Measurements from ENCODE around the gene PLEKHB1.

The PLEKHB1 gene, protein sequence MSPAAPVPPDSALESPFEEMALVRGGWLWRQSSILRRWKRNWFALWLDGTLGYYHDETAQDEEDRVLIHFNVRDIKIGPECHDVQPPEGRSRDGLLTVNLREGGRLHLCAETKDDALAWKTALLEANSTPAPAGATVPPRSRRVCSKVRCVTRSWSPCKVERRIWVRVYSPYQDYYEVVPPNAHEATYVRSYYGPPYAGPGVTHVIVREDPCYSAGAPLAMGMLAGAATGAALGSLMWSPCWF

DNA sequence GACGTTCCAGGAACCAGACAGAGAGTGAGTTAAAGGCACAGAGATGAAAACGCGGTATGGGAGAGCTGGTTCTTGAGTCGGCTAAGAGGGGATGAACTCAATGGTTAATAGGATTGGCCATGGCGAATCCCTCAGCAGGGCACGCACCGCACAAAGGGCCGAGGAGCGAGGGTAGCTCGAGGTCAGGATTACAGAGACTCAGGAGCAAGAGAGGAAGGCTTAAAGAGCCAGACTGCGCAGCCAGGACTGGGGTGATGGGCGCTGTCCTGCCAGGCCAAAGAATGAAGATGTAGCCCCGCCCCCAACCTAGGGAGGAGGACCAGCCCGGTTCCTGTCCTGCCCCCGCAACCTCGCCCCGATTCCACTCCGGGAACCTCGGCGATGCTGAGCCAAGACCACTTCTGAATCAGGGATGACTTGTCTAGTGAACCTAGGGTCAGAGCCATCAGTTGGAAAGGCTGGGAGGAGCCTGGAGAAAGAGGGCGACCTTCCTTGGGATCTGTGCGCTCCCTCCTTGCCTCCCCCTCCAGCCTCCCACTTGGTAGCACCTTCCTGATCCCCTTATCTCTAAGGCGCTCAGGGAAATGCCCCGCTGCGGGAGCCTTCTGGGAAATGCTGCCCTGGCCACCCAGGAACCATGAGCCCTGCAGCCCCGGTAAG, at the start of gene PLEKHB1:
Gene PLEKHB1 (plus strand): TSS at position 610 of the 660 bp plus-strand sequence. CDS start 28 bp downstream, at position 638.
- no peak for DNase-seq (ENCODE audit: low spot score)

DNA sequence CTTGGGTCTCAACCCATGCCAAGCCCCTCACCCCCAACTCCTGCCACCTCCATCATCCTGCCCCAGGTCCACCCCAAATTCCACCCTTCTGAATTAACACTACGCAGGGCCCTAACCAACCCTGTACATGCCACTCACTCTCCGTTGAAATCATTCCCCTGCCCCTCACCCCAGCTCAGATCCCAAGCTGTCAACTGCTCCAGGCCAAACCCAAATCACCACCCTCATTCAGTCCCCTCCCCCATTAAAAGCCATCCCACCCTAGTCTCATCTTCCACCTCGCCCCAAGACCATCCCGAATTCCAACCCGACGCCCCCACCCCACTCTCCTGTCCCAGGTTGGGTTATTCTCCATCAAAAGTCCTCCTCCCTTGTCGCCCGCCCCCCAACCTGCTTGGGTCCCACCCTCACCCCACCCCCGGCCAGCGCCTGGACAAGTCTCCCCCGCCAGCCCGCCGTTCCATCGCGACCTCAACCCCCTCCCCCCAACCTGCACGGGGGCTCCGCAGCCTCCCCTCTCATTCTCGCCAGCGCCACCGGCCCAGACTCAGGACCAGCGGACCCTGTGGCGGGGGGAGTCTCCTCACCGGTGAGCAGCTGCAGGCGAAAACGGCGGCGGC, 48.9 kb upstream of the PLEKHB1 start:
- no peak for DNase-seq (ENCODE audit: low spot score)

DNA sequence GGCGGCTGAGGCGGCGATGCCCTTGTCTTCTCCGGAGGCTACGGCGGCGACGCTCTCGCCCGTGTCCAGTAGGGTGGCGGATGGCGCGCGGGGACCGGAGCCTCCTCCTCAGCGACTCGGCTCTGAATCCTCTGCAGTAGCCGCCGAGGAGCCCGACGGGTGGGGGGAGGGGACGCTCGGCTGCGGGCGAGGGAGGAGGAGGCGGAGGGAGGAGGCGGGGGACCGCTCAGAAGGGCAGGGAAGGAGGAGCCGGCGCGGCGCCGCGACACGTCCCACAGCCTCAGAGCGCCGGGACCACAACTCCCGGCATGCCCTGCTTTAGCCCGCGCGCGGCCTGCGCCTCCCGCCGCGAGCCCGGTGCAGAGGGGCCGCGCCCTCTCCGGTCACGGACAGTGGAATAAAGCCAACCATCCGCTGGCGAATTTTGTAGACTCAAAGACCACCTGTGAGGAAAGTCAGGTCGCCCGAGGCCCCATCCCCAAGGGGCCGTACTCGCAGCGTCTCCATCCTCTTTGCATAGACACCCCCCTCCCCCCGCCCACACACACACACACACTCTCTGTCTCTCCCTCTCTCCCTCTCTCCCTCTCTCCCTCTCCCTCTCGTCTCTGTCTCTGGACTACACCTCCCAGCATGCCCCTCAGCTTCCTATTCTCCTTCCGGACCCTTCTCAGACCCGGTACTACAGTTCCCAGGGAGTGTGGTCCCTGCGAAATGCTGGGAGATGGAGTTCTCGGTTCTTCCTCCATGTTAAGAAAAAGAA, 48.2 kb upstream of the PLEKHB1 start, which contains the start of gene FAM168A:
Gene FAM168A (minus strand): TSS at position 157 of the 763 bp plus-strand sequence. CDS start 129,638 bp downstream, outside the sequence.
- peak; percentile 89 for DNase-seq (ENCODE audit: low spot score)

DNA sequence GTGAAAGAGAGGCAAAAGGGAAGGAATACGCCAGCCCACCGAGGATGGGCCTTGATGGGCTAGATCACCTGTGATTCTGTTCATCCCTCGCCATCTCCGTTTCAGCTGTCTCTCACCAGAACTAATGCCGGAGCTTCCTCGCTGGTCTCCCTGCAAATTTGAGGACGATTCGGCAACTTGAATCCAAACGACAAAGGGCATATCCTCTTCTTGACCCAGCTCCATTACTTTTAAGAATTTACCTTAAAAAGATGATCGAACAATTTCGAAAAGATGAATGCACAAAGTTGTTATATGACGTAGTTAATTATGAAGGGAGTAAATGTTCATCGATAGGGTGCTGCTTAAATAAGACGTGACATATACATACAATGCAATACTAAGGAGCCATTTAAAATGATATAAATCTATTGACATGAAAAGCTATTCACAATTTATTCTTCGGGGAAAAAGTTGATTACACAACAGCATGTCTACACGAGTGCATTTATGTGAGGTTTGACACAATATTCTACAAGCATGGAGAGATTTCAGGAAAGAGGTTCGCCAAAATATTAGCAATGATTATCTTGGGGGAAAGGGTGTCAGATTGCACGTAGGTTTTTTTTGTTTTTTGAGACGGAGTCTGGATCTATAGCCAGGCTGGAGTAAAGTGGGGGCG, 47.5 kb upstream of the PLEKHB1 start:
- DNase-seq (ENCODE audit: low spot score) = no peak

DNA sequence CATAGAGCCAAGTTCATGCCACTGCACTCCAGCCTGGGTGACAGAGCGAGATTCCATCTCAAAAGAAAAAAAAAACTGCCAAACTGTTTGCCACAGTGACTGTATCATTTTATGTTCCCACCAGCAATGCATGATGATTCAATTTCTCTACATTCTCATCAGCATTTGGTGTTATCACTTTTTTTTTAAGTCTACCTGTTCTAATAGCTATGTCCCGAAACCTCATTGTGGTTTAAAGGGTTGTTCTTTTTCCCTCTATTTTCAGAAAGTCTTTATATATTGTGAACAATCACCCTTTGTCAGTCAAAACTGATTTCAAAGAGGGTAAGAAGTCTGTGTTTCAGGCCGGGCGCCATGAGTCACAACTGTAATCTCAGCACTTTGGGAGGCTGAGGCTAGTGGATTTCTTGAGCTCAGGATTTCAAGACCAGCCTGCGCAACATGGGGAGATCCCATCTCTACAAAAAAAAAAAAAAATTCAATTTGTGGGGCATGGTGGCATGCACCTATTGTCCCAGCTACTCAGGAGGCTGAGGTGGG, 33.7 kb upstream of the PLEKHB1 start:
- no peak for DNase-seq (ENCODE audit: low spot score)

DNA sequence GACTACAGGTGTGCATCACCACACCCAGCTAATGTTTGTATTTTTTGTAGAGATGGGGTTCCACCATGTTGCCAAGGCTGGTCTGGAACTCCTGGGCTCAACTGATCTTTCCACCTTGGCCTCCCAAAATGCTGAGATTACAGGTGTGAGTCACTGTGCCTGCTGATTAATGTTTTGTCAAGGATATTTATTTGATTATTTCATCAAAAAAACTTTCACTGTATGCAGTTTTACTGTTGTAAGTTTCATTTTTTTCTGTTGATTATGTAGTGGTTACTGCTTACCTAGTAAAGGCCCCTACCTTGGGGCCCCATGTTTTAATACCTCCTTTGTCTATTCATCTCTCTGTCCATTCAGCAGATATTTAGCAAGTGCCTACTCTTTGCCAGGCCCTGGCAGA, 31.8 kb upstream of the PLEKHB1 start:
- DNase-seq (ENCODE audit: low spot score) = no peak

DNA sequence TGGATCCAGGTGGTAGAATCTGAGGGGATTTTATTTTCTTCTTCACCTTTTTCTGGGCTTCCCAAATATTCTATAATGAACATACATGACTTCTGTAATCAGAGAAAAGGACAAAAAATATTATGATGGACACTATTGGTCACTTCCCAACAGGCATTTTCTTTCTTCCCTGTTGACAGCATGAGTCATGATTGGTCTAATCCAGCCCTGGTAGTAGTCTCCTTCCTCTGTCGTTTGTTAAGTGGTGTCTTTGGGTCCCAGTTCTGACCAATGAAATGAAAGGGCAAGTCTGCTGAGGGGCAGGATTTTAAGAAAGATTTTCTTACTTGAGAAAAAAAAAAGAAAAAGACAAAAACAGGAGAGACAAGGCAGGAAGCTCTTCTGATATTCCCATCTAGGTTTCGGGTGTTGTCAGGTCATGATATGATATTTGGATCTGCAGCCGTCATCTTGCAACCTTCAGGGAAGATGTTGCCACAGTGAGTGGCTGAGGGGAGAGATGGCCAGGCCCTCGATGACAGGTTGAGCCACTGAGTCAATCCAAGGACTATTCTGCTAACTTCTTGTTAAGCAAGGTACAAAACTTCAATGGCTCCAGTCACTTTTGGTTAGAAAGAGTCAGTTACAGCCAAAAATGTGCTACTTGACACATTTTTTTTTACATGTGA, 23.3 kb upstream of the PLEKHB1 start:
- DNase-seq (ENCODE audit: low spot score) = no peak

DNA sequence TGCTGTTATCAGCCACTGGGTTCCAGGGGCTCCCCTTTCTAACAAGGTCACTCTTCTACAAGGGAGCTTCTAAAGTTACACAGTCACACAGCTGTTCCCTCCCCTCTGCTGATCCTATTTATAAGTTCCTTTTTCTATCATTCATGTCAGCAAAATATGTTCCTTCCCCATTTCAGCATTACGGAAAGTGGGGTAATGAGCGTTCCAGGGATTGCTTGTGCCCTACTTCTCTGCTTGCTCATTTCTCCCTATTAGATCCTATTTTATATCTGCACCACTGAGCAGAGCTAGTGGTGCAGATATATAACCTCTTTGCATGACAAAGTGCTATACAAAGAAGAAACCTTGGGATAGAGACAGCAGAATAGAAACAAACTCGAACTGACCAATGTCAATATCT, 22.7 kb upstream of the PLEKHB1 start:
- DNase-seq (ENCODE audit: low spot score) = no peak

DNA sequence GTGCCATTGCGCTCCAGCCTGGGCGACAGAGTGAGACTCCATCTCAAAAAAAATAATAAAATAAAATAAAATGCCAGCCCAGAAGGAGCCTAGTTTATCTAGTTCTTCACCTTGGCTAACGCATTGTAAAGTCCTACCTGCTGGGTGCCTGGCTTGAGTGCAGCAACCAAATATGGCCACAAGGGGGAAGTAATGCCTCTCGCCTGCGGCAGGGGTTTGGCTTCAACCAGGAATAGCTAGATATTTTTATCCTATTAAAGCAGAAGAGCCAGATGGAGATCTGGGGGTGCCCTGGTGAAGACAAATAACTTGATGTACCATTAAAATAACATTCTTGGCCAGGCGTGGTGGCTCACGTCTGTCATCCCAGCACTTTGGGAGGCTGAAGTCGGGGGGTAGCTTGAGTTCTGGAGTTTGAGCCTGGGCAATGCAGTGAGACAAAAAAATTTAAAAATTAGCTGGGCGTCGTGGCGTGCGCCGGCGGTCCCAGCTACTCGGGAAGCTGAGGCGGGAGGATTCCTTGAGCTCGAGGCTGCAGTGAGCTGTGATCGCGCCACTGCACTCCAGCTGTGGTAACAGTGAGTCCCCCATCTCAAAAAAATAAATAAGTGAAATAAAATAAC, 20.6 kb upstream of the PLEKHB1 start:
- peak; percentile 73 for DNase-seq (ENCODE audit: low spot score)

DNA sequence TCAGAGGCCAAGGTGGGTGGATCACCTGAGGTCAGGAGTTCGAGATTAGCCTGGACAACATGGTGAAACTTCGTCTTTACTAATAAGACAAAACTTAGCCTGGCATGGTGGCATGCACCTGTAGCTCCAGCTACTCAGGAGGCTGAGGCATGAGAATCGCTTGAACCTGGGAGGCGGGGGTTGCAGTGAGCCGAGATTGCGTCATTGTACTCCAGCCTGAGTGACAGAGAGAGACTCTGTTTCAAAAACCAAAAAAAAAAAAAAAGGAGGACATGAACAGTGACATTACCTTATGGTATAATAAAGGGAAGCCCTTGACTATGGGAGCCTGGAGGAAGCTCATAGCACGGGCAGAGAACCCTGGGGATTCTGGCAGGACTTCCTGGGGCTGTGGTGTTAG, 16.5 kb upstream of the PLEKHB1 start:
- no peak for DNase-seq (ENCODE audit: low spot score)

DNA sequence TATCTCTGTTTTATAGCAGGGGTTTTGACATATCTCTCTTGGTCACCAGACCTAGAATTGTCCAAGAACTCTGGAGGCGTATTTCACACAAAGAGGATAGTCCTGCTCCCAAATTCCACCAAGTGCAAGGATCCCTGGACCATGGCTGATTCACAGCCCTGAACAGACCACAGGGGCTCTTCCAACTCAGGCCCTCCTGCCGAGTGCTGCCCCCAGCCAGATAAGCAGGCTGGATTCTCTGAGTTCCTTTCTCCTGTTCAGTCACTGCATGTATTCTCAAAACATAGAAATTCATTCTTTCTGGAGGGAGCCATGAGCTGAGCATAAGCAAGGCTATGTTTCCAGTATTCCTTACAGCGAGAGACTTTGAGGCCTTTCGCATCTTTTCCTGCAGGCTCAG, 13.4 kb upstream of the PLEKHB1 start:
- DNase-seq (ENCODE audit: low spot score) = no peak

DNA sequence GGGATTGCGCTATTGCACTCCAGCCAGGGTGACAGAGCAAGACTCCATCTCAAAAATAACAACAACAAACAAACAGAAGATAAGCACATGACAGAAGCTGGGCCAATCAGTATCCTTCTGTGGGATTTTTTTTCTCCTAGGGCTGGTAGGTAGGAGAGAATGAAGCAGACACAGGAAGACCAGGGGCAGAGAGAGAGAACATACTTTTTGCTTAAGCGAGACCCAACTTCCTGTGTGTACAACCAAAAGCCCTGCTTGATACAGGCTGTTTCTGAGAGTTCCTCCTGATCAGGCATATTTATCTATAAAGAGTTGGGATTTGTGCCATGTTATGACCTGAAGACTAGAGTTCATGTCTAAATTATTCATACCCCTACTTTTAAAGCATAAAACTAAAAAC, 12.4 kb upstream of the PLEKHB1 start:
- DNase-seq (ENCODE audit: low spot score) = no peak

DNA sequence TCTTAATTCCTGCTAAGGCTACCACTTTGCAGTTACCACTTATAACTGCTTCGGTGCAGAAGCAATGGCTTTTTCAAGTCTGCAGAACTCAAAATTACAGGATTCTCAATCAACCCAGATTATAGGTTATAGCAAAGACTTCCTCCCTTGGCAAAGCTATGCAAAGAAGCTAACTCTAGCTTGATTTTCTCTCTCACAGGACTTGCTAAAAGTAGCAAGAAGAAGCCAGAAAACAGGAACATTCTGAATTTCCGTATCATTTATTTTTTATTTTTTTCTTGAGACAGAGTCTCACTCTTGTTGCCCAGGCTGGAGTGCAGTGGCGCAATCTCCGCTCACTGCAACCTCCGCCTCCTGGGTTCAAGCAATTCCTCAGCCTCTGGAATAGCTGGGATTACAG, 10.7 kb upstream of the PLEKHB1 start:
- DNase-seq (ENCODE audit: low spot score) = no peak

DNA sequence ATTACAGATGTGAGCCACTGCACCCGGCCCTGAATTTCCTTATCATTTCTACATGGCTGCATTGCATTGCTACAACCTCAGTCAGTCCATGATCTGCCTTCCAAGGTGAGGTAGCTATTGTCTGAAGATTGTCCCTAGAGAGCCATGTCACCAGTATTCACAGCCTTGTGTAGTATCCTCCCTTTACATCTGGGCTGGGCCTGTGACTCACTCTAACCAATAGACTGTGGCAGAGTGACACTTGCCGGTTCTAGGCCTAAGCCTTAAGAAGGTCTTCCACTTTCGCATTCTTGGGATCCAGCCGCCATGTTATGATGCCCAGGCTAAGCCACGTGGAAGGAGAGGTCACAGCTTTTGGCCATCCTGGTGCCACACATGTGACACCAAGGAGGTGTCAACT, 10.1 kb upstream of the PLEKHB1 start:
- no peak for DNase-seq (ENCODE audit: low spot score)

DNA sequence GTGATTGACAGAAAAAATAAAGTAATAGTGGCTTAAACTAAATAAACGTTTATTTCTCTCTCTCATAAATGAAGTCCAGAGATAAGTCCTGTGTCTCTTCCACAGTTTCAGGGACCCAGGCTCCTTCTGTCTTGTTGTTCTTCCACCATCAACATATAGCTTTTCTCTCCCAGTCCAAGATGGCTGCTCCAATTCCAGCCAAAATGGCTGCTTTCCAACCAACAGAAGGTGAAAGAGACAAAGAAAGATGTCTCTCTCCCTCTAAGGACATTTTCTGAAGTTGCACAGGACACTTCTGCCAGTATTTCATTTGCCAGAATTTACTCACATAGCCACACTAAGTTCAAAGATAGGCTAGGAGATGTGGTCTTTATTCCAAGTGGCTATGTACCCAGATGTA, 9.4 kb upstream of the PLEKHB1 start:
- DNase-seq (ENCODE audit: low spot score) = no peak

DNA sequence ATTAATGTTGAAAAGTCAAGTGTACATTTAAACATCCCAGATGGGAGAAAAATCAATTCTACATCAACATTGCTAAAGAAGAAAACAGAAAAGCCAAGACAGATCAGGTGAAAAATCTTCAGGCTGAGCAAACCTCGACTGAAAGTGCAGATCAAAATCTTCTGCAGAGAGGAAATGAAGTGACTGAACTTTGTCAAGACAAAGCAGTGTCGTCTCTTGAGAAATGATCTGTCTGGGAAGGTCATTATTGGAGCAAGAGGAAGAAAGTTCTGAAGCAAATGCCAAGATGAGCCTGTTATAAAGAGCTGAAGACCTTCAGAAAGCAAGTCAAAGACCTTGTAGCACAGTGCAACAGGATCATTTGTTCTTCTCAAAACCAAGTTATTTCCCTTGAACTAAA, 5.8 kb upstream of the PLEKHB1 start:
- DNase-seq (ENCODE audit: low spot score) = no peak

DNA sequence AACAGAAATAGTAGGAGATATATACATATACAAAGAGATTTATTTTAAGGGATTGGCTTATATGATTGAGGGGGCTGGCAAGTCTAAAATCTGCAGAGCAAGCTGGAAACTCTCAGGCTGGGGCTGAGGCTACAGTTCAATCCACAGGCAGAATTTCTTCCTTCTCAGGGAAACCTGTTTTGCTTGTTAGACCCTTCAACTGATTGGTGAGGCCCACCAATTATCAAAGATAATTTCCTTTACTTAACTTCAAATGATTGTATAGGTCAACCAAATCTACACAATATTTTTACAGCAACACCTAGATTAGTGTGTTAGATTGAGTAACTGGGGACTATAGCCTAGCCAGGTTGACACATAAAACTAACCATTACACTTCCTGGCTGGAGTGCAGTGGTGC, 4.7 kb upstream of the PLEKHB1 start:
- no peak for DNase-seq (ENCODE audit: low spot score)

DNA sequence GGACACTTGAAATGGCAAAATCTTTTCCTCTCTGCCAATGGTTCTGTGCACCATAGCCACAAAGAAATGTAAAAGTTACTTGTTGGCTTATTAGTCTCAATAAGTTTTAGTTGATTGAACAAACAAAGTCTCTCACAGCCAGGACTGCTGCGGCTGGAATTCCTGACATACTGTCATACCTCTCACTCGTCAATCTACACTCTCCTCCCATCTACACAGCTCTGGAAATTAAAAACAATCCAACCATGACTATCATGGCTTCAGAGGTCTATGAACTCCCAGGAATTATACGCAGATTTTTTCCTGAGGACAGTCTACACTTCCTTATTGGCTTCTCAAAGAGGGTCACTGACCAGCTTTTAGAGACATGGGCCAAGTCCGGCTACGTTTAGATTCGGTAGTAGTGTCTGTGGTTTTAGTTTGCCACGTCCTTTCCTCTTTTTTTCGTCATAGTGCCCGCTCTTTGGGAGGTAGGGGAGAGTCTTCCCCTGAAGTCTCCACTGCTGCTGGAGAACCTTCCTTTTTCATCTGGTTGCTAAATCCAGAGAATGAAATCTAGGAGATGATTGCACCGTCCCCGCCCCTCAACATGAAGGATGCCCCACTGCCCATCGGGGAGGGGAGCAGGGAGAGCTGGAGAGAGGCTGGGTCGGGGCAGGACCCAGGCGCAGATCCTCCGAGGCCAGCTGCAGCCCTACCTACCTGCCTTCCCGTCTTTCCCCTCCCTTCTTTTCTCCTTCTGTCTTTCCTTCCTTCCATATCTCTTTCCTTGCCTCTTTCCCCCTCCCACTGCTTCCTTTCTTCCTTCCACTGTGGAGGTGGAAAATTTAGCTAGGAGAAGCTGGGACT, 1.0 kb upstream of the PLEKHB1 start:
- DNase-seq (ENCODE audit: low spot score) = no peak

DNA sequence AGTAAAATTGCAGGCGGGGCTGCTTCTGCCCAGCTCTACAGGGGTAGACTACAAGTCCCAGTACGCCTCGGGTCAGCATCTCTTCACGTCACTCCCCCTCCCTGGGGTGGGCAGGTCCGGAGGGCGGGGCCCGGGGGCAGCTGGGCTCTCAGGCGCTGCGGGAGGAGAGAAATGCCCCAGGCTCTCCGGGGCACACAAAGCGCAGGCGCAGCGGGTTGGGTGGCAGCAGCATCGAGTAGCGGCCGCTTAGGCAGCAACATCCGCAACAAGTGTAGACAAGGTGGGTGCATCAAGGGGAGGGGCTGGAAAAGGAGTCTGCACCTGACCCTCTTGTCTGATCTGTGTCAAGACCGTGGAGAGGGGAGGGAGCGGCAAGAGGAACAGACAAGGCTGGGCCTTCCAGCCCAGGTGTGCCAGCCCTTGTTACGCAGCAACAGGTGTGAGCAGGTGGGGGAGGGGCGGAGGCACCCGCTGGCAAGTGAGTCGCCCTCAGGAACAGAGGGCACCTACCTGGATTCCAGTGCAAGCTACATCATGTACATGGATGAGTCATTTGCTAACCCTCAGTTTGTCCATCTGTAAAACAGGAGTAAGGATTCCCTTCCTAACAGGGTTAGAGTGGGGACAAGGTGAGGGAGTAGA, 1.2 kb downstream of the PLEKHB1 start:
- DNase-seq (ENCODE audit: low spot score) = no peak

All from HuH-7 (cell line).